Peyer's patch (tissue), 4 donors: Measurements from ENCODE around the gene MIEF2. TPM values are rescaled to one million over a fixed set of nuclear protein-coding genes. Genes with fewer than 3 reads are reported as not detected.

Experiments
- DNase-seq, 3 donors: peaks; one replicate each; pipeline ENCODE4 v3.0.0-alpha.2; 2017 to 2019
- H3K27ac ChIP-seq, 4 donors: fragments of 200-600 bp; sonication (generic); one replicate each; pipeline ENCODE4 v1.5.1; 2016 to 2019
- H3K27me3 ChIP-seq, 2 donors: fragments of 200-600 bp; sonication (generic); one replicate each; pipeline ENCODE4 v1.5.1; 2019
- H3K36me3 ChIP-seq, 3 donors: fragments of 200-600 bp; sonication (generic); one replicate each; pipeline ENCODE4 v1.5.1; 2016 to 2019
- H3K4me1 ChIP-seq, 4 donors: fragments of 200-600 bp; sonication (generic); one replicate each; pipeline ENCODE4 v1.5.1; 2016 to 2019
- H3K4me3 ChIP-seq, 4 donors: fragments of 200-600 bp; sonication (generic); 1 replicate in 3 of 4; 2 replicates in 1 of 4; pipeline ENCODE4 v1.5.1; 2016 to 2019; ENCODE audit warnings: mild to moderate bottlenecking in 1 of 4
- H3K9me3 ChIP-seq, 4 donors: fragments of 200-600 bp; sonication (generic); one replicate each; pipeline ENCODE4 v1.5.1; 2016 to 2019; ENCODE audit warnings: mild to moderate bottlenecking in 1 of 4
- CTCF ChIP-seq, 6 experiments: fragments of 450-650 bp in 4 of 6; fragments of 200-600 bp in 2 of 6; sonication (generic) in 1 of 6; IDR thresholded peaks; one replicate each; pipeline ENCODE4 v1.5.1; 2017 to 2019; ENCODE audit warnings: antibody characterized with exemption in 6 of 6, mild to moderate bottlenecking in 3 of 6, moderate library complexity in 1 of 6
- POLR2A ChIP-seq, 2 donors: fragments of 450-650 bp; IDR thresholded peaks; one replicate each; pipeline ENCODE4 v1.5.1; 2017; ENCODE audit warnings: antibody characterized with exemption in 2 of 2, mild to moderate bottlenecking in 2 of 2, moderate library complexity in 2 of 2
- total RNA-seq, 4 donors: library from RNA; depleted of rRNA; stranded (reverse); fragments of >200 nt; gene quantifications; one replicate each; pipeline ENCODE4 v1.1.0, GENCODE V29; 2016

Gene MIEF2
- total RNA-seq, 4 donors from 2014 or later: 3.3 to 49.6 (median 22.9) TPM

- TF ChIP-seq POLR2A (IDR thresholded peaks at IDR 0.05): no peak
- no peak for TF ChIP-seq CTCF (IDR thresholded peaks at IDR 0.05)
- peaks cover 3 to 22% (median 11%) of the 10 kb centered on the region in 4 donors for H3K4me1 ChIP-seq
- H3K27ac ChIP-seq: peak overlapping the region in 2 of 4 donors; percentile 28 to 31
- DNase-seq: no peak
- no peaks in the 10 kb centered on the region for H3K27me3 ChIP-seq
- no peaks in the 10 kb centered on the region for H3K9me3 ChIP-seq
- no peak overlapping the region for H3K4me3 ChIP-seq
- no peaks in the 10 kb centered on the region for H3K36me3 ChIP-seq
These were observed 36.4 kb upstream of the MIEF2 start for GRCh38 chr17:18224053-18224386.

GRCh38 chr17:18224387-18225120, 35.9 kb upstream of the MIEF2 start:
- DNase-seq: no peak
- peak overlapping the region; percentile 18 to 58 (median 30) for H3K27ac ChIP-seq
- peak overlapping the region in 3 of 4 donors; percentile 33 to 47 (median 40) for H3K4me3 ChIP-seq

GRCh38 chr17:18225121-18225641, 35.3 kb upstream of the MIEF2 start, which contains the start of gene LLGL1:
Gene LLGL1 (plus strand): TSS chr17:18225635. CDS start chr17:18225683, 48 bp downstream.
- H3K36me3 ChIP-seq: no peaks in the 10 kb centered on the region
- peak within 1 kb of the TSS; percentile 18 to 75 (median 48) for H3K27ac ChIP-seq
- TF ChIP-seq CTCF (IDR thresholded peaks at IDR 0.05) (no peak), POLR2A (IDR thresholded peaks at IDR 0.05) (no peak)
- peaks cover 3 to 18% (median 11%) of the 10 kb centered on the region in 4 donors for H3K4me1 ChIP-seq
- no peaks in the 10 kb centered on the region for H3K27me3 ChIP-seq
- H3K9me3 ChIP-seq: no peaks in the 10 kb centered on the region
- DNase-seq: peak; percentile 96 to 98 (median 97)
- peak within 1 kb of the TSS; percentile 51 to 81 (median 72) for H3K4me3 ChIP-seq

More at GRCh38 chr17:18224387-18225120, 35.9 kb upstream of the MIEF2 start:
- Histone ChIP-seq H3K36me3 (no peaks in the 10 kb centered on the region), H3K27me3 (no peaks in the 10 kb centered on the region), H3K4me1 (peaks cover 3 to 18% (median 11%) of the 10 kb centered on the region in 4 donors), H3K9me3 (no peaks in the 10 kb centered on the region)
- TF ChIP-seq POLR2A (IDR thresholded peaks at IDR 0.05): no peak
- TF ChIP-seq CTCF (IDR thresholded peaks at IDR 0.05): no peak

- no peaks in the 10 kb centered on the region for H3K36me3 ChIP-seq
- peak overlapping the region in 2 of 4 donors; percentile 65 to 75 for H3K27ac ChIP-seq
- H3K27me3 ChIP-seq: no peaks in the 10 kb centered on the region
- peak overlapping the region; percentile 51 to 81 (median 72) for H3K4me3 ChIP-seq
- TF ChIP-seq POLR2A (IDR thresholded peaks at IDR 0.05) (no peak), CTCF (IDR thresholded peaks at IDR 0.05) (no peak)
- peaks cover 3 to 18% (median 11%) of the 10 kb centered on the region in 4 donors for H3K4me1 ChIP-seq
- DNase-seq: no peak
- H3K9me3 ChIP-seq: no peaks in the 10 kb centered on the region
These were observed 34.7 kb upstream of the MIEF2 start for GRCh38 chr17:18225642-18226283.

- no peaks in the 10 kb centered on the region for H3K36me3 ChIP-seq
- H3K4me1 ChIP-seq: peaks cover 3 to 18% (median 11%) of the 10 kb centered on the region in 4 donors
- H3K27me3 ChIP-seq: no peaks in the 10 kb centered on the region
- TF ChIP-seq CTCF (IDR thresholded peaks at IDR 0.05): no peak
- TF ChIP-seq POLR2A (IDR thresholded peaks at IDR 0.05): no peak
- peak in 1 of 3 donors; percentile 45 for DNase-seq
- H3K9me3 ChIP-seq: no peaks in the 10 kb centered on the region
- H3K4me3 ChIP-seq: peak overlapping the region; percentile 51 to 81 (median 72)
- H3K27ac ChIP-seq: peak overlapping the region in 1 of 4 donors; percentile 75
These were observed 34.0 kb upstream of the MIEF2 start for GRCh38 chr17:18226284-18226945.
